Femur (tissue), 1 donor: ENCODE results near the gene GRIK5.
"Not testable (repeated sequence)": the region's sequence is repeated elsewhere in the genome, so short reads cannot be mapped to it uniquely, and the experiment has no call there.

Source experiments
- DNase-seq: peaks from one replicate; pipeline ENCODE4 v3.0.0-alpha.2; 2017

The GRIK5 gene

DNA sequence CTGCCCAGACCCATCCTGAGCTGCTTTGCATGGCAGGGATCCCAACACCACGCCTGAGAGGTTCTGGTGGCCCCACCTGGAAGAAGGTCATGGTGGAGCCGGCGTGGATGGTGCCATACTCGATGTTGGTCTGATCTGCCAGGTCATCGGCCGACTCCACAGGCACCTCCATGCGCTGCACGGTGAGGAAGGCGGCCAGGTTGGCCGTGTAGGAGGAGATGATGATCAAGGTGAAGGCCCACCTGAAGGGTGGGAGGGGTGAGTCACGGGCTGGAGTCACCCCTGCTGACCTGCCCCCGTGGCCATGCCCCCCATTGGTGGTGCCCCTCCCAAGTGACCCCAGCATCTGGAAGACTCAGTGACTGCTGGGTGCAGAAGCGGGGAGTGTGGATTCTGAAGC is 63.4 kb downstream of the GRIK5 start:
- DNase-seq: no peak

DNA sequence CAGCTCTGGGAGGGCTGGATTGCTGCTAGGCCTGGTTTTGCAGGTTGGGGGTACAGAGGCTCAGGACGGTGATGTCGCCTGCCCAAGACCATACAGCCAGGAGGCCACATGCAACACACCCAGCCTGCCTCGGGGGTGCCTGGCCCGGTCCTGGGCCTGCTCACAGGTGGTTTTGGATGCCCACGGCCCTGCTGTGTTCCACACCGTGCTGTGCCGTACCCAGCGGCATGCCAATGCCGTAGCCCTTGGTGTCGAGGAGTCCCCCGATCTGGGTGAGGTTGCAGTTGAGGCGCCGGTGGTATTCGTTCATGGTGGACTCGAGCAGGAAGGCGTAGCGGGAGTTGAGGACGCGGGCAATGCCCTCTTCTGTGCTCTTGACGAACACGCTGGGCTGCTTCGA is 64.5 kb downstream of the GRIK5 start:
- no peak for DNase-seq

DNA sequence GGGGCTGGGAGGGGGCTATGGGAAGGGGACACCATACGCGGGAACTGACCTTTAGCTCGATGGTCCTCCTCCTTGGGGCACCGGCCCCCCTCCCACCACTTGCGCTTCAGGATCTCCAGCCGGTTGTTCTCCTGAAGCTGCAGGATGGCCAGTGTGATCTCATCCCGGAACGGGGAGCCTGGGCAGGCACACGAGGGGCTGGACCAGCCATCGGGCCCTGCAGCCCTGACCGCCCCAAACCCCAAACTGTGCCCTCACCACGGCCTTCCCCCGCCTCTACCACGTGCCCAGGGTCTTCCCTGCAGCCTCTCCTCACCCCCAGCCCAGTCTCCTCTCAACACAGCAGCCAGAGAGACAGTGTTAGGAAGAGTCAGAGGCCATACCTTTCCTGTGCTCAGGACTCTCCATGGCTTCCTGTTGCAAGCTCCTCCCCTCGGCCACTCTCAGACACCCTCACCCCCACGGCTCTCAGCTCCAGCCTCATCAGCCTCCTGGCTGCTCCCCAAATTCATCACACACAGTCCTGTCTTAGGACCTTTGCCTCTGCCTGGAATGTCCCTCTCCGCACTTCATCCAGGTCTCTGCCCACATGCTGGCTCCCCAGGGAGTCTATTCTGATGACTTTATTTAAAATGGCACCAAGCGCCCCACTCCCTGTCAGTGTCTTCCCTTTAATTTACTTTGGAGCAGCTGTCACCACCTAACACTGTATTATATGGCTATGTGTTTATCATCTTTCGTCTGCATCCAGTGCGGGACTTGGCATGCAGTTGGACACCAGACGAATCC is 66.3 kb downstream of the GRIK5 start:
- DNase-seq: no peak

GRCh38 chr19:41999878-42000208 is 70.2 kb downstream of the GRIK5 start:
- DNase-seq: no peak

DNA sequence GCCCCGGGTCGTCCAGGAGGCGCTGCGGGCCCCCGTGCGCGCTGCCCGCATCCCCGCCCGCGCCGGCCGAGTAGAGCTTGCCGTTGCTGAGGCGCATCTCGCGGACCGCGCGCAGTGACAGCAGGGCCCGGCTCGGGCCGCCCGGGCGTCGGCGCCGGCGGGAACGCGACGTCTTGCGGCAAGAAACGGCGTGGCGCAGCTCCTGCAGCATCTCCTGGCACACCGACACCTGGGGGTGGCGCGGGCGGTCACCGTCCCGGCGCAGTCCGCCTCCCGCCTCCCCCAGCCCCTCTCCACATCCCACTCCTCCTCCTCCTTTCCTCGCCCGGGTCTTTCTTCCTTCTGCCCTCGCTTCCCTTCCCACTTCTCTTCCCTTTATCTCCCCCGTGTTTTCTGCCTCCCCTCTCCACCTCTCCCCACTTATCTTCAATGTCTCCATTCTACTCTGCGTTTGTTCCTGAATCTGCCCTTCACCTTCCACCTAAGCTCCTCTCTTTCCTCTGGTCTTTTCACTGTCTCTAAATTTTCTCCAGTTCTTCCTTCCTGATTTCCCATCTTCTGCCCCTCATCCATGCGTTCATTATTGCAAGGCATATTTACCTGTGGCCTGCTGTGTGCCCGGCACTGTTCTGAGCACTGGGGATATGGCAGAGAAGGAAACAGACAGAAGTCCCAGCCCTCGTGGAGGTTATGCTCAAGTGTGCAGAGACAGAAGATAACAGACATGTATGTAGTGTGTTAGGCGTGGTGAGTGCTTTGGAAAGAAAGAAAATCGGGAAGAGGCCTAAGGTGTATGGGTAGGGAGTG is 70.7 kb downstream of the GRIK5 start:
- no peak for DNase-seq

DNA sequence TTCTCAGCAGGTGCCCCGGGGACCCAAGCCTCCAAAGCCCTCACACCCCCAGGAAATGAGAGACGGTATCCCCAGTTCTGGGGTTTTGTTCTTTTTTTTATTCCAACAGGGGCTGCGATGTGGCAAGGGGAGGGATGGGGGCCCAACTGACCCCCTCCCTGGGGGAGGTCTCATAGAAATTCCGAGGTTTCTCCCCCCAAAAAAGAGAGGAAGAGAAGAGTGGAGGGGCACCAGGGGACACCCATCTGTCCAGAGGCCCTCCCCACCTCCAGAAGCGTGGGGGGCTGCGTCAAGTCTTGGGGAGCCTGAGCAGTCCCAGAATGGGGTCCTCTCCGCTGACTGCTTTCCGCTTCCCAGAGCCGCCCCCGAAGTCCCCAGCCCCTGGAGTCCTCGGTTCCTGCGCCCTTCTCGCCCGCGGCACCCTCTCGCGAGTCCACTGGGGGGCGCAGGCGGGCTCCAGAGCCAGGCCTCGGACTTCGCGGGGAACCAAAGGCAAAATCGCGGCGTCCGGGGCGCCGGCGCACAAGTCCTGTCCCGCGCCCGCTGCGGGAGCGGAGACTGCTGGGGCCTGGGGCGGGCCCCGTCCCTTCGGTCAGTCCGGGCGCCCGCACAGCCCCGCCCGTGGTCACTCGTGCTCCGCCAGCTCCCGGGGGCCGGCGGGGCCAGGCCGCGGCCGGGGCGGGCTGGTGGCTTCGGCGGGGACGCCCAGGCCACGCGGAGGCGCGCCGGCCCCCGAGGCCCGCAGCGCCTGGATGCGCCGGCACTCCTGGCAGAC is 71.6 kb downstream of the GRIK5 start:
- DNase-seq: no peak

DNA sequence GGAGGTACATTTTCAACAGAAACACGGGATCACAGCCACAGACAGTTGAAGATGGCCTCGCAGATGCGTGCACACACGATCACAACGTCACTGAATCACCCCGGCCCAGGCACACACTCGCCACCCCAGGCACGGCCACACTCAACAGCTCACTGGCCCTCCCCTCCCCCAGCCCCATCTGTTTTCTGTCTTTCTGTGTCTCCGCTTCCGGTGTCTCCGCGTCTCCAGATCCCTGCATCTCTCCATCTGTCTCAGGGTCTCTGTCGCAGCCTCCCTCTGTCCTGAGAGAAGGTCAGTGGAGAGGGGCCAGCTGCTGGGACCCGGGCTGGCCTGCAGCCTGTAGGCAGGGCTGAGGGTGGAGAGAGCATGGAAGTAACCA is 72.2 kb downstream of the GRIK5 start:
- no peak for DNase-seq

GRCh38 chr19:41997121-41997850 is 72.7 kb downstream of the GRIK5 start:
- peak; percentile 63 for DNase-seq

DNA sequence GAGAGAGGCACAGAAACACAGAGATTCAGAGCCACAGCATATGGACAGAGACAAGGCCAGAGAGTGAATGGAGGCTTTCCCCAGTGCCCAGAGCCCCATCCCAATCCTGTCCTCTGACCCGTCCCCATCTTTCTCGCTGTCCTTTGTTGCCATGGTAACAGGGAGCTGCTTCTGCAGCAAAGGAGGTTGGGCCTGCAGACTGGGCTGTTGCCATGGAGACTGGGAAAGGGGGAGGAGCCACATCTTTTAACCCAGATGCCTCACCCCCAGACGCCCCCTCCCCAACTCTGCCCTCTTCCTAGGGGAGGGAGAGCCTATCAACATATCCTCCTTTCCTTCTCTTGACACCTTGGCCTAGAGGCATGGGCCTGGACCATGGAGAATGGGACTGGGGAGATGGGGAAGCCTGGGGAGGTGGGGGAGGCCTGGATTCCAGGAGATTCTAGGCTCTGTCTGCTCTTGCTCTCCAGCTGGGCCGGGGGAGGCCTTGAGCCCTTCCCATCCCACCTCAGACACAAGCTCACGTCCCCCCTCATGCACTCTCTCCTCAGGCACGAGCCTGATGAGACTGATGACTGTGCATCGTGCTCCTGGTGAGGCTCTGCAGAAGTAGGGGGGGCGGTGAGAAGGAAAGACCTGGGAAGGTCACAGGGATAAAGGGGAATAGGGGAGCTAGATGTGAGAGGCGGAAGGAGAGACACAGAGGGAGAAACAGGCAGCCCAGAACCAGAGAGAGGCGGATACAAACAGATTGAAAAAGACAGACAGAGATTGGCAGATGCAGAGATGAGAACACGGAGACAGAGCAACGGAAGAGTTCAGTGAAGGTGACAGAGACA is 73.8 kb downstream of the GRIK5 start:
- DNase-seq: no peak

- DNase-seq: no peak
Observed at GRCh38 chr19:41994994-41995958, 74.7 kb downstream of the GRIK5 start.

- DNase-seq: no peak
Observed at GRCh38 chr19:41994521-41994971, 75.5 kb downstream of the GRIK5 start.

GRCh38 chr19:41993612-41994483 is 76.2 kb downstream of the GRIK5 start, which contains the start of gene ATP1A3:
ATP1A3 (minus strand) TSS chr19:41994230; CDS start chr19:41994076, 154 bp downstream.
- peak; percentile 56 for DNase-seq

- not testable (repeated sequence) for DNase-seq
Observed at GRCh38 chr19:41991925-41992569, 78.0 kb downstream of the GRIK5 start.

DNA sequence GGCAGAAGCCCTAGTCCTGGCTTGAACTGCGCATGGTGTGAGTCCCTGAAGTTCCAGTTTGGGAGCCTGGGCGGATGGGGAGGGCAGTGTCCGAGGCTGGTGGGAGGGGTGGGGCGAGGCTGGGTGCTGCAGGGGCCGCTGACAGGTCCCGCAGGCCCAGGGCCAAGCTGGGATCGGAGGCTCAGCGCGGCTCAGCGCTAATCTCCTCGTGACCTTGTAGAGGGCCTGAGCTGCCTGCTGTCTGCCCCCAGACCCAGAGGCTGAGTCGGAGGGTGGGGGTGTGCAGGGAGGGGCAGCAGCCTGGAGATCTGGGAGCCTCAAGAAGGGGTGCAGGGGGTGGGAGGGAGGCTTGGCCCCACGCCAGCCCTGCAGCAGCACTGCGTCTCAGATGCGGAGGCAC is 79.0 kb downstream of the GRIK5 start:
- no peak for DNase-seq

- DNase-seq: no peak
Observed at GRCh38 chr19:41990615-41991014, 79.4 kb downstream of the GRIK5 start.

- no peak for DNase-seq
Observed at GRCh38 chr19:41990028-41990427, 80.0 kb downstream of the GRIK5 start.

- DNase-seq: no peak
Observed at GRCh38 chr19:41988947-41989346, 81.1 kb downstream of the GRIK5 start.

DNA sequence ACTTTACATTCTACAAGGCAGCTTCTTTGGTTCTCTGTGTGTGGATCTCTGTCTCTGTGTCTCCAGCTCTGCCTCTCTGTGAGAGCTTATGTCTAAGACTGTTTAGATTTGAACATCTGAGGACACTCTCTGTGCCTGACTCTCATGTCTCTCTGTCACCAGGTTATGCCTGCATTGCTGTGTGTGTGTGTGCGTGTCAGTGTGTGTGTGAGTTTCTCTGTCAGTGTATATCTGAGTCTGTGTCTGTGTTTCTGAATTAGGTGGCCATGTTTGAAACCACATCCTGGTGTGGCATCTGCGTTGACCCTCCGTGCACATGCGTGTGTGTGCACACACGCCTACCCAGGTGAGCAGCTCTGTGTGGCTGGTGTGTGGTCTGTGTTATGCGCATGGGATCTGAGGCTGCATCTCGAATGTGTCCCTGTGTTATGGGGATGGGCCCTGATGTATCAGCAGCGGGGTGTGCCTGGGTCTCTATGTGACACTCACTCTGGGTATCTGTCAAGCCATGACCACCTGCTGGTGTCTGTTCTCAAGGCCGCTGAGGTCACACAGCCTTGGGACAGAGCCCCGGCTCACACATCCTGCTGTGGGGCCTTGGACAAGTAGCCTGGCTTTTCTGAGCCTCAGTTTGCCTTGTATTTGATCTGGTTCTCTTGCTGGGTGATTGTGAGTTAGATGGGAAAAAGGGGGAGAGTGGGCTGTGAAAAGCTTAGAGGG is 82.7 kb downstream of the GRIK5 start:
- DNase-seq: no peak
